Measurements from ENCODE around the gene MLF2. TPM values are rescaled to one million over a fixed set of nuclear protein-coding genes. Genes with fewer than 3 reads are reported as not detected.

MLF2 gene
- total RNA-seq, 1 experiment from 2014 or later: 303 TPM

GRCh38 chr12:6783828-6784227 is 30.9 kb upstream of the MLF2 start:
- Mint-ChIP-seq H3K4me1 (ENCODE audit: low read depth, unreplicated experiment) (peaks cover 6% of the 10 kb centered on the region), H3K4me3 (ENCODE audit: unreplicated experiment) (no peak overlapping the region), H3K27me3 (ENCODE audit: insufficient read depth, unreplicated experiment) (no peaks in the 10 kb centered on the region), H3K36me3 (ENCODE audit: insufficient read depth, unreplicated experiment) (no peaks in the 10 kb centered on the region), H3K9me3 (ENCODE audit: unreplicated experiment) (no peaks in the 10 kb centered on the region), H3K27ac (ENCODE audit: unreplicated experiment) (no peak overlapping the region)
- BruUV-seq (replicated peaks): no TSS peak
- H3K4me1 ChIP-seq: peaks cover 6% of the 10 kb centered on the region; the same call in 1 of the 2 replicates
- H3K4me3 ChIP-seq (ENCODE audit: low read depth, low read length): no peak overlapping the region
- H3K27me3 ChIP-seq (replicated peaks; ENCODE audit: control insufficient read depth, insufficient read depth, low read length): no peaks in the 10 kb centered on the region
- intact Hi-C loops (cut with micrococcal nuclease; ENCODE audit: unreplicated experiment): no loop called here
- TF ChIP-seq, protein P1, sequence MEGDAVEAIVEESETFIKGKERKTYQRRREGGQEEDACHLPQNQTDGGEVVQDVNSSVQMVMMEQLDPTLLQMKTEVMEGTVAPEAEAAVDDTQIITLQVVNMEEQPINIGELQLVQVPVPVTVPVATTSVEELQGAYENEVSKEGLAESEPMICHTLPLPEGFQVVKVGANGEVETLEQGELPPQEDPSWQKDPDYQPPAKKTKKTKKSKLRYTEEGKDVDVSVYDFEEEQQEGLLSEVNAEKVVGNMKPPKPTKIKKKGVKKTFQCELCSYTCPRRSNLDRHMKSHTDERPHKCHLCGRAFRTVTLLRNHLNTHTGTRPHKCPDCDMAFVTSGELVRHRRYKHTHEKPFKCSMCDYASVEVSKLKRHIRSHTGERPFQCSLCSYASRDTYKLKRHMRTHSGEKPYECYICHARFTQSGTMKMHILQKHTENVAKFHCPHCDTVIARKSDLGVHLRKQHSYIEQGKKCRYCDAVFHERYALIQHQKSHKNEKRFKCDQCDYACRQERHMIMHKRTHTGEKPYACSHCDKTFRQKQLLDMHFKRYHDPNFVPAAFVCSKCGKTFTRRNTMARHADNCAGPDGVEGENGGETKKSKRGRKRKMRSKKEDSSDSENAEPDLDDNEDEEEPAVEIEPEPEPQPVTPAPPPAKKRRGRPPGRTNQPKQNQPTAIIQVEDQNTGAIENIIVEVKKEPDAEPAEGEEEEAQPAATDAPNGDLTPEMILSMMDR (IDR thresholded peaks at IDR 0.05; ENCODE audit: insufficient read depth in 1 of 2, low read depth in 1 of 2, low read length in 1 of 2, severe bottlenecking in 1 of 2, unreplicated experiment in 1 of 2): no peak
- ChIA-PET CTCF (interaction anchor here (0.5 to 1.0 kb wide), 3 partner anchors 12 to 325 kb away, joined by 3 to 6 read pairs (median 6); partner anchors contain the start of gene C1RL), POLR2A (no interaction called here)
- no peaks in the 10 kb centered on the region for H3K36me3 ChIP-seq (ENCODE audit: control insufficient read depth, insufficient read depth, low read length)
- DNase-seq: no peak
- no peaks in the 10 kb centered on the region for H3K9me3 ChIP-seq

DNA sequence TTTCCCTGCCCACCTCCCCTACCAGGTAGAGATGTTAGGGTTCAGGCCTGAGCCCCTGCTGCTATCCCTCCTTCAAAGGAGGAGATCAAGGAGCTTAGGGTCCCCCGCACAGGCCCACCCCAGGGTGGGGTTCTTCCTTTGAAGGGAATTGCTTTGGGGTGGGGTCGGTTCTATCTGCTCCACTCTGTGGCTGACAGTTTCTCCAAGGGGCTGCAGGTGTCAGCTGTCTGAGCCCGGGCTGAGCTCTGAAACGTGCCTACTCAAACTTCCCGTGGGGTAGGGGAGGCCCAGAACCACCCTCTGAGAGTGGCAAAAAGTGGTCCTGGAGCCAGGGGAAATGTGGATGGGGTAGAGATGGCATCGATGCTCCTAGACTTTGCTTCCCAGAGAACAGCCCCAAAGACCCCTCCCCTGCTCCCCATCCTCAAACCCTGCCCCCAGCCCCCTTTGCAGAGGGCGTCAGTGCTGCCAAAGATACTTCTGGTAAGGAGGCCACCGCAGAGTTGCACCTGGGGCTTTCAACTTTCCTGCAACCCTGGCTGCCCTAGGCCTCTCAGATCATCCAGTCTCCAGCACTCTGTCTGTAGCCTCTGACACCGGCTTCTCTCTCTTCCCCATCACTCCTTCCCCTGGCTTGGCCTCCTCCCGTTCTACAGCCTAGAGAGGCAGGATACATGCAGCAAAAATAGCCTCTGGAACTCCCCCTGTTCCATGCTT is 30.1 kb upstream of the MLF2 start:
- H3K4me3 Mint-ChIP-seq (ENCODE audit: unreplicated experiment): no peak overlapping the region
- Histone ChIP-seq H3K9me3 (no peaks in the 10 kb centered on the region), H3K4me1 (peaks cover 11% of the 10 kb centered on the region), H3K36me3 (ENCODE audit: control insufficient read depth, insufficient read depth, low read length) (no peaks in the 10 kb centered on the region), H3K4me3 (ENCODE audit: low read depth, low read length) (no peak overlapping the region), H3K27me3 (replicated peaks; ENCODE audit: control insufficient read depth, insufficient read depth, low read length) (no peaks in the 10 kb centered on the region)
- TF ChIP-seq, protein P1 (IDR thresholded peaks at IDR 0.05; ENCODE audit: insufficient read depth in 1 of 2, low read depth in 1 of 2, low read length in 1 of 2, severe bottlenecking in 1 of 2, unreplicated experiment in 1 of 2): no peak
- ChIA-PET POLR2A (no interaction called here), CTCF (interaction anchor here (0.5 kb wide), 1 partner anchor 11 kb away, joined by 6 read pairs; no protein-coding TSS in a partner anchor)
- H3K4me1 Mint-ChIP-seq (ENCODE audit: low read depth, unreplicated experiment): peaks cover 15% of the 10 kb centered on the region
- no peak for DNase-seq
- intact Hi-C loops (cut with micrococcal nuclease; ENCODE audit: unreplicated experiment): no loop called here
- H3K9me3 Mint-ChIP-seq (ENCODE audit: unreplicated experiment): no peaks in the 10 kb centered on the region
- no peak overlapping the region for H3K27ac Mint-ChIP-seq (ENCODE audit: unreplicated experiment)
- no peaks in the 10 kb centered on the region for H3K27me3 Mint-ChIP-seq (ENCODE audit: insufficient read depth, unreplicated experiment)
- no TSS peak for BruUV-seq (replicated peaks)
- H3K36me3 Mint-ChIP-seq (ENCODE audit: insufficient read depth, unreplicated experiment): no peaks in the 10 kb centered on the region

DNA sequence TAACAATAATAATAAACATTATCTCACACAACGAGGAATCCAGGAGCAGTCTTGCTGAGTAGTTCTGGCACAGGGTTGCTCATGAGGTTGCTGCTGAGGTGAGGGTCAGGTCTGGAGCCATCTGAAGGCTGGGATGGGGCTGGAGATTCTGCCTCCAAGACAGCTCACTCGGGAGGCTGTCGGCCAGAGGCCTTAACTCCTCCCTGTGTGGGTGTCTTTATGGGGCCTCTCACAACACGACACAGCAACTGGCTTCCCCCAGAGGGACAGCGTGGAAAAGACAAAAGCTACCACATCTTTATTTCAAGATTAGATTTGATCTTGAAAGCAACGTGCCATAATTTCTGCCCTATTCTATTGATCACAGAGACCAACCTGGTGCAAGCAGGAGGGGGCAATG is 29.2 kb upstream of the MLF2 start:
- Mint-ChIP-seq H3K36me3 (ENCODE audit: insufficient read depth, unreplicated experiment) (no peaks in the 10 kb centered on the region), H3K4me1 (ENCODE audit: low read depth, unreplicated experiment) (peaks cover 21% of the 10 kb centered on the region), H3K4me3 (ENCODE audit: unreplicated experiment) (no peak overlapping the region), H3K27me3 (ENCODE audit: insufficient read depth, unreplicated experiment) (no peaks in the 10 kb centered on the region), H3K27ac (ENCODE audit: unreplicated experiment) (no peak overlapping the region), H3K9me3 (ENCODE audit: unreplicated experiment) (no peaks in the 10 kb centered on the region)
- POLR2A ChIA-PET: no interaction called here
- Histone ChIP-seq H3K4me1 (peaks cover 14% of the 10 kb centered on the region), H3K9me3 (no peaks in the 10 kb centered on the region), H3K4me3 (ENCODE audit: low read depth, low read length) (no peak overlapping the region), H3K36me3 (ENCODE audit: control insufficient read depth, insufficient read depth, low read length) (no peaks in the 10 kb centered on the region), H3K27me3 (replicated peaks; ENCODE audit: control insufficient read depth, insufficient read depth, low read length) (no peaks in the 10 kb centered on the region)
- TF ChIP-seq, protein P1 (IDR thresholded peaks at IDR 0.05; ENCODE audit: insufficient read depth in 1 of 2, low read depth in 1 of 2, low read length in 1 of 2, severe bottlenecking in 1 of 2, unreplicated experiment in 1 of 2): no peak
- CTCF ChIA-PET: interaction anchor here (1.7 to 2.5 kb wide), 2 partner anchors 16 to 29 kb away, joined by 8 to 20 read pairs; partner anchors contain the start of genes MLF2 and PTMS
- DNase-seq: no peak
- intact Hi-C loops (cut with micrococcal nuclease; ENCODE audit: unreplicated experiment): no loop called here
- no TSS peak for BruUV-seq (replicated peaks)
